Mucosa of descending colon (tissue), 3 donors: Measurements from ENCODE around the gene PRKCZ. TPM values are rescaled to one million over a fixed set of nuclear protein-coding genes. Genes with fewer than 3 reads are reported as not detected.
A peak's percentile ranks its signal among the peaks of the same experiment; 100 is the strongest.

Source experiments
- ATAC-seq: fragments of 200-7000 bp; cut with Tn5 transposase; one replicate; pipeline ENCODE4 v1.9.1; 2020; ENCODE audit warnings: mild to moderate bottlenecking, moderate library complexity
- DNase-seq, 3 donors: peaks; one replicate each; pipeline ENCODE4 v3.0.0-alpha.2; 2020
- H3K36me3 ChIP-seq: fragments of 200-600 bp; one replicate; pipeline ENCODE4 v1.8.0; 2021; ENCODE audit warnings: low read depth, mild to moderate bottlenecking
- H3K4me1 ChIP-seq: fragments of 200-600 bp; one replicate; pipeline ENCODE4 v1.8.0; 2021; ENCODE audit warnings: low read depth, mild to moderate bottlenecking
- H3K4me3 ChIP-seq: fragments of 200-600 bp; one replicate; pipeline ENCODE4 v1.8.0; 2021; ENCODE audit warnings: mild to moderate bottlenecking
- H3K9me3 ChIP-seq: fragments of 200-600 bp; one replicate; pipeline ENCODE4 v1.8.0; 2021; ENCODE audit warnings: mild to moderate bottlenecking
- CTCF ChIP-seq: fragments of 200-600 bp; IDR thresholded peaks from one replicate; pipeline ENCODE4 v1.8.0; 2022; ENCODE audit warnings: antibody characterized with exemption, mild to moderate bottlenecking
- intact Hi-C, 2 donors: fragments of 100-400 bp; cut with DNase I in 1 of 2; cut with micrococcal nuclease in 1 of 2; formaldehyde crosslinking; loops; one replicate each; pipeline versions ENCODE4 v1.11.0 to v1.11.1; 2022; cut with DNase I, micrococcal nuclease
- total RNA-seq, 3 donors: library from RNA; stranded (reverse); fragmentation: NEBNext Ultra II Directional in 2 of 3; extraction: Animal tissue kit (Norgen Biotek cat#: 25700) in 2 of 3; gene quantifications; one replicate each; pipeline versions ENCODE4 v1.2.1 to v1.2.4, GENCODE V29; 2021 to 2023
- donor health status: DM: no; HTN: no; CAD: no; lungs with moderate emphysema.
- donor health status: DM: no; HTN: no; CAD: no.
- donor health status: DM: no; HTN: yes; CAD: no.

The PRKCZ gene
- total RNA-seq, 3 donors from 2014 or later, result 38.9 to 80.2 (median 53.7) TPM

GRCh38 chr1:2151252-2151651 is 101.0 kb downstream of the PRKCZ start:
- Histone ChIP-seq H3K9me3 (no peaks in the 10 kb centered on the region), H3K4me1 (no peaks in the 10 kb centered on the region), H3K4me3 (no peak overlapping the region), H3K36me3 (no peaks in the 10 kb centered on the region)
- intact Hi-C loops, result no loop called here
- peak; percentile 45 for ATAC-seq
- no peak for DNase-seq
- no peak for TF ChIP-seq CTCF

GRCh38 chr1:2151911-2152310 is 101.7 kb downstream of the PRKCZ start:
- H3K9me3 ChIP-seq, result no peaks in the 10 kb centered on the region
- H3K4me1 ChIP-seq, result no peaks in the 10 kb centered on the region
- intact Hi-C loops, result no loop called here
- no peak overlapping the region for H3K4me3 ChIP-seq
- H3K36me3 ChIP-seq, result no peaks in the 10 kb centered on the region
- TF ChIP-seq CTCF, result no peak
- ATAC-seq (no peak), DNase-seq (no peak)

GRCh38 chr1:2152954-2153353 is 102.7 kb downstream of the PRKCZ start:
- Histone ChIP-seq H3K4me3 (no peak overlapping the region), H3K4me1 (no peaks in the 10 kb centered on the region), H3K36me3 (no peaks in the 10 kb centered on the region), H3K9me3 (no peaks in the 10 kb centered on the region)
- DNase-seq (no peak), ATAC-seq (no peak)
- intact Hi-C loops, result no loop called here
- TF ChIP-seq CTCF, result no peak

- intact Hi-C loops, result no loop called here
These were observed 103.8 kb downstream of the PRKCZ start for GRCh38 chr1:2154022-2154421.

GRCh38 chr1:2155147-2155598 is 105.0 kb downstream of the PRKCZ start:
- H3K4me1 ChIP-seq, result no peaks in the 10 kb centered on the region
- ATAC-seq (no peak), DNase-seq (no peak)
- no peak overlapping the region for H3K4me3 ChIP-seq
- H3K9me3 ChIP-seq, result no peaks in the 10 kb centered on the region
- intact Hi-C loops, result no loop called here
- no peaks in the 10 kb centered on the region for H3K36me3 ChIP-seq
- TF ChIP-seq CTCF, result no peak

More at GRCh38 chr1:2154022-2154421, 103.8 kb downstream of the PRKCZ start:
- Histone ChIP-seq H3K9me3 (no peaks in the 10 kb centered on the region), H3K4me3 (no peak overlapping the region), H3K36me3 (no peaks in the 10 kb centered on the region), H3K4me1 (no peaks in the 10 kb centered on the region)
- ATAC-seq (no peak), DNase-seq (no peak)
- no peak for TF ChIP-seq CTCF

- no peaks in the 10 kb centered on the region for H3K4me1 ChIP-seq
- no peak for DNase-seq
- intact Hi-C loops, result no loop called here
- no peaks in the 10 kb centered on the region for H3K36me3 ChIP-seq
- H3K4me3 ChIP-seq, result no peak overlapping the region
- H3K9me3 ChIP-seq, result no peaks in the 10 kb centered on the region
- TF ChIP-seq CTCF, result no peak
- ATAC-seq, result no peak
These were observed 105.6 kb downstream of the PRKCZ start for GRCh38 chr1:2155788-2156187.
